NCI-H2107 (cell line): ENCODE data around the gene PTPRN2.
"Not testable (repeated sequence)": the region's sequence is repeated elsewhere in the genome, so short reads cannot be mapped to it uniquely, and the experiment has no call there.

ENCODE experiments used
- DNase-seq: peaks from one replicate; lab custom pipeline; 2025; lab: John Stamatoyannopoulos, UW

PTPRN2 gene

DNA sequence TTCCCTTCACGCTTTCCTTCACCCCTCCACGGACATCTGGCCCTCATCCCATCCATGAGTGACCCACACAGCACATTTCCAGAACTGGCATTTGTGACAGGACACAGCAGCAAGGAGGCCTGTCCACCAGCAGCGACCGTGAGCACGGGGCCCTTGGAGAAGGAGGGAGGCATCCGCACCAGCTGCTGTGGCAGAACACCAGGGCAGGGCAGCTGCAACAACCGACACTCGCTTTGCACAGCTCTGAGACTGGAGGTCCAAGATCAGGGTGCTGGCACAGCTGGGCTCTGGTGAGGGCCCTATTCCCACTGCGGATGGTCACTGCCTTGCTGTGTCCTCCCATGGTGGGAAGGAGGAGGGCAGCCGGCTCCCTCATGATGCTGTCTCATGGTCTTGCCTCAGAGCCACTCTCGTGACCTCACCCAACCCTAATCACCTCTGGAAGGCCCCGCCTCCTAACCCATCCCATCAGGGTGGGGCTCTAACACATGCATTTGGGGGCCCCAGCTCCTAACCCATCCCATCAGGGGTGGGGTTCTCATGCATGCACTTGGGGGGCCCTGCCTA is 36.7 kb downstream of the PTPRN2 start:
- DNase-seq: no peak

DNA sequence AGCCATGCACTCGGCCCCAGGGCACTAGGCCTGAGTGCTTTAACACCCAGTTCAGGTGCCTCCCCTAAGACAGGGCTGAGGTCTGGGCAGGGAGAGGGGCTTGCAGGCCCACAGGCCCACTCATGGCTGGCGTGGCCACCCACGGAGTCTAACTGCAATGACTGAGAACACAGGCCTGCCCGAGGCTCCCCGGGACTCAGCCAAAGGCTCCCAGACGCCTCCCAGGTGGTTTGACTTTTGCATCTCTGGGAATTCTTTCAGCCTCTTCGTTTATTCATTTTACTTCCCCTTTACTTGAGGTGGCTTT is 37.3 kb downstream of the PTPRN2 start:
- DNase-seq: no peak

DNA sequence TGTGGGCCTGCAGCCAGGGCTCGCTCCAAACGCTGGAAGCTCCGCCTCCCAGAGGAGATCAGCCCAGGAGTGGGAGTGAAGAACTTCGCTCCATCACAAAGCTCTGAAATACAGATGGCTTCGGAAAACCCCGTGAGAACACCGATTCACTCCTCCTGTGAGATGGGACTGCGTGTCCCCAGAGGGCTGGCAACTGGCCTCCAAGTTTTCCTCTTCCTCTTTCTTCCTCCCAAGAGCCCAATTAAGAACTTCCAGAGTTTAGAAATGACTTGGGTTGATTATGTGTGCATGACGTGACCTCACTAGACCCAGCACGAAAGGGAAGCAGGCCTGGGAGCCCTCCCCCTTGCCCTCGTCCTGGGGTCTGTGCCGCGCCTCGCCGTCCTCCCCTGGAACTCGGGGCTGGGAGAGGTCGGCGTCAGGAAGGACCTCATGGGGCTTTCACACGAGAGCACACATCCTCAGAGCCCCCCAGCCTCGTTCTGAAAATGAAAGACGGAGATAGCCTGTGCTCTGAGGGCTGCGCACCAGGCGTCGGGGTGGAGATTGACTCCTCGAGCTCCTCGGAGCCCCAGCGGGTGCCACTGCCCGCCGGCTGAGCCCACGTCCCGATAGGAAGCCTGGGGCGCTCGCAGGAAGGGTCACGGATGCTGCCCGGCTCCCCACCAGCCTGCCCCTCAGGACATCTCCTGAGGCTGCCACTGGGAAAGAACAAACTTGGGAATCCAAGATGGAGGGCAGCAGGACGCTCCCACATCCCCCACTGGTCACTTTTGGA is 37.8 kb downstream of the PTPRN2 start:
- DNase-seq: no peak

GRCh38 chr7:158549176-158549615 is 38.4 kb downstream of the PTPRN2 start:
- DNase-seq: peak; percentile 41

DNA sequence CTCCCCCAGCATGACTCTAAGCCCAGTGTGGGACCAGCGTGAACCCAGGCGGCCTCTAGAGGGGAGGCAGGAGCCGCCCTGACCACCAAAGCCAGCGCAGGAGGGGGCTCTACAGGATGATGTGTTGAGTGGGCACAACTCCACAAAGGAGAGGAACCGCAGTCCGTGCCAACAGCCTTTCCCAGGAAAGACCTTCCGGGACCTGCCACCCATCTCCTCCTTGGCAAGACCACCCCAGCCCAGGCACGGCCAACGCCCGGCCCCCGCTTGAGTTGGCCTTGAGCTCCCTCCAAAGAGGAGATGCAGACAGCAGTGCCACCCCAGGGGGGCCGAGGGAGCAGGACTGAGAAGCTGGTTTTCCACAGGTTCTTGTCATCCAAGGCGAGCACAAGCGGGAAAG is 38.9 kb downstream of the PTPRN2 start:
- DNase-seq: no peak

DNA sequence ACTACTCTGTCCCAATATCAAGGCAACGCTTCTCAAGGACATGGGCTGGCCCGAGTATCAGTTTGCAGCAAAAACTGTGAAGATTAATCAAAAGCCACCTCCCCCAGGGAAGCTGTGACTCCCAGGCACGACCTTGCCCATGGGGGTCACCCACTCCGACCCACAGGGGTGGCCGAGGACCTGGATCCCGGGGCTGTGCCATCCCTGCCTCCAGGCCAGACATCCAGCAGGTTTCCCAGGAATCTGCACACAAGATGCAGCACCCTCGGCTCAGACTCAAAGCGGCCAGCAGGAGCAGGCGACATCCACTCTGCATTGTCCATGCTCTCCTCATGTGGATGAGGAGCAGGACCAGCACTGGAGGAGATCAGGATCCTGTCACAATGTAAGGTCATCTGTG is 39.8 kb downstream of the PTPRN2 start:
- DNase-seq: no peak

- DNase-seq: no peak
Observed at GRCh38 chr7:158546626-158547025, 41.0 kb downstream of the PTPRN2 start.

GRCh38 chr7:158546214-158546613 is 41.4 kb downstream of the PTPRN2 start:
- no peak for DNase-seq

- DNase-seq: no peak
Observed at GRCh38 chr7:158544708-158545107, 42.9 kb downstream of the PTPRN2 start.

GRCh38 chr7:158543840-158544239 is 43.8 kb downstream of the PTPRN2 start:
- DNase-seq: no peak

GRCh38 chr7:158542651-158543566 is 44.7 kb downstream of the PTPRN2 start:
- no peak for DNase-seq

DNA sequence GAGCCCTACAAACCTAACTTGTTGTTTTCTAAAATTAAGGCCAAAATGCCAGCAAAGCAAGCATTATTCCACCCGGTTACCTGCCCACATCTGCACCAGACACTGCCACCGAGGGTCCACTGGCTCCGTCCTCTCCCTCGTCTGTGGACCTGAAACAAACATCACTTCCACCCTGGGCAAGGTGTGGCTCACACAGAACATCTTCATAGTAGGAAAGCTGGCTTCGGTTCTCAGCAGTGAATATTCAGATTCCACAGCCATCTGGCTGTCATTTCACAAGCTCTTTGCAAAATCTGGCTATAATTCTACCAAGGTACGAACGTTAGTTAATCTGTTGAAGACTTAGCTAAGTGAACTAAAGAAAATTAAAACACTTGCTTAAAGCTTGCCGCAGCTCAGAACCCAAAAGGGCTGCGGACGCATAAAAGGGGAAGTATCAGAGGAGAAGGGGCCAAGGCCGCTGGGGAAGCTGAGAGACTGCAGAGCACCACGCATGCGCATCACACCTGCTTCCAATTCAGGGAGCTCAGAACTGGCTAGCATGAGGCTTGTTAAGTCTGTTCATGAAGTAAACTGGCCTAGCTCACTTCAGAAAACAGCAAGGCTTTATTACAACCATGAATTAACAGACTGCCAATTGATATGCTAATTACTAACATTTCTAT is 46.1 kb downstream of the PTPRN2 start:
- DNase-seq: no peak

DNA sequence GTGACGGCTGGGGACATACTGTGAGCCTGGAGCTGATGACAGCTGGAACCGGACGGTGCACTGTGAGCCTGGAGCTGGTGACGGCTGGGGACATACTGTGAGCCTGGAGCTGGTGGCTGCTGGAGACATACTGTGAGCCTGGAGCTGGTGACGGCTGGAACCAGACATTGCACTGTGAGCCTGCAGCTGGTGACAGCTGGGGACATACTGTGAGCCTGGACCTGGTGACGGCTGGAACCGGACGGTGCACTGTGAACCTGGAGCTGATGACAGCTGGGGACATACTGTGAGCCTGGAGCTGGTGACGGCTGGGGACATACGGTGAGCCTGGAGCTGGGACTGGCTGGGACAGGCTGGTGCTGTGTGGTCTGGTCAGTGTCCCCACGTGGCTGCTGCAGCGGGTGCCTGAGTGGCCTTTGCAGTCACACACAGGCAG is 47.9 kb downstream of the PTPRN2 start:
- DNase-seq: no peak

DNA sequence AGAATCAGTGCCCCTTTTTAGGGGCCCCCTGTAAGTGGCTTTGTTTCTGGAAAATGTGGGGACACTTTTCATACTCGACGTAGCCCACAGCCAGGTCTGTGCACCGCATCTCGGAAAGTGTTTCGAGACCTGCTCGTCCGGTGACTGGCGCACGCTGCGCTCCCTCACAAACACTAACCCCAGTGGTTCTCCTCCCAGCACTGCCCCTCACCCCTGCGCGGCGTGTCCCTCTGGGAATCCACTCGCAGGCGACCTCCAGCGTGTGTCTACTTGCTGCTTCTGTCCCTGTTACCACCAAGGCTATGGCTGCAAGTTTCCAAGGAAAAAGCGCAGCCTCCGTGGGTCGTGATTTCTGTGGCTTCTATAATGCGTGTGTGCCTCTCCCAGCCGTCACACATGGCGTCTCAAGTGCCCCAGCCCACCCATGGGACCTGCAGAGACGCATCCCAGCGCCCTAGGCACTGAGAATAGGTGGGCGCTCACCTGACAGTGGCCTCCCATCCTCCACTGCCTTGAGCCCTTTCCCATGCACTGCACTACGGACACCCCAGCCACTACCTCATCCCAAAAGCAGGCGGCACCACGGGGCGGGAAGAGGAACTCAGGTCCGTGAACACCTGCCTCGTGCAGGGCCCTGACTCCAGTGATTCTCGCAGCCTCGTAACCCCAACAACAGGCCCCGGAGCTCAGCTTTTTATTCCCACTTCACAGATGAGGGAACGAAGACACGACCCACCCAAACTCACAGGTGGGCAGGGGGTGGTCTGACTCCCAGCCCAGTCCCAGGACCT is 49.3 kb downstream of the PTPRN2 start:
- DNase-seq: no peak

- DNase-seq: no peak
Observed at GRCh38 chr7:158537516-158537882, 50.1 kb downstream of the PTPRN2 start.

DNA sequence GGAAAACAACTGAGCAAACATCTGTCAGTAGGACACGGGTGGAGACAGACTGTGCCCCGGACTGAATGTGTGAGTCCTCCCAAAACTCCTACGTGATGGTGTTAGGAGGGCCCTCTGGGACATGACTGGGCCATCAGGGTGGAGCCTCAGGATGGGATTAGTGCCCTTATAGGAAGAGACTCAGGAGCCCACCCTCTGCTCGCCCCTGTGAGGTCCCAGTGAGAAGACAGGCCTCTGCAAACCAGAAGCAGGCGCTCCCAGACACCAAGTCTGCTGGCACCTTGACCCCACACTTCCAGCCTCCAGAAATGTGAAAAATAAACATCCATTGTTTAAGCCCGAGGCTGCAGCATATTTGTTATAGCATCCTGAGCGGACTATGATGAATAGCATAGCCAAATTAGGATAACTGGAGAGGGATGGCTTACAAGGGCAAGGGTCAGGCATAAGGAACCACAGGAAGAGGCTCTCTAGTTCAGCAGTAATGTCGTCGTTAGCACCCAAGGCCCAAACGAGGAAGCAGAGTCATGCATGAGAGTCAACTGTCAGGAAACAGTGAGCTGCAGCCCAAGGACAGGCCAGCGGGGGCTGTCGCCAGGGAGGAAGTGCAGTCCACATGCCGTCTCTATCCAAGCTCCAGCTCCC is 50.6 kb downstream of the PTPRN2 start:
- no peak for DNase-seq

DNA sequence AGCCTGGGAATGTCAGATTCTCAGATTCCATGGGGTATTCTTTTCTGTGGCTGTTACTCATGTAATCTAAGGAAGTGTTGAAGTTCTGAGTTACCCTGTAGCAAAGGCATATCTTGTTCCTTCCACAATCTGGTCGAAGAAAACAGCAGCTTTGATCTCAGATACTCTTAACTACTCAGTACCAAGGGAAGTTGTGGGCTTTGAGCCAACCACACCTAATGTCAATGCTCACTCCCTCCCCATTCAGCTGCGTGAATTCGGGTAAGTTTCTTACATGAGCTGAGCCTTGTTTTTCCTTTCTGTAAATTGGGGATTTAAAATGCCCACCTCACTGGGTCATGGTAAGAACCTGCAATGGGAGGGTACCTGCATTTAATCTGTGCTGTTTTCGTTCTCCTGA is 52.5 kb downstream of the PTPRN2 start:
- no peak for DNase-seq

- DNase-seq: no peak
Observed at GRCh38 chr7:158534598-158534997, 53.0 kb downstream of the PTPRN2 start.

DNA sequence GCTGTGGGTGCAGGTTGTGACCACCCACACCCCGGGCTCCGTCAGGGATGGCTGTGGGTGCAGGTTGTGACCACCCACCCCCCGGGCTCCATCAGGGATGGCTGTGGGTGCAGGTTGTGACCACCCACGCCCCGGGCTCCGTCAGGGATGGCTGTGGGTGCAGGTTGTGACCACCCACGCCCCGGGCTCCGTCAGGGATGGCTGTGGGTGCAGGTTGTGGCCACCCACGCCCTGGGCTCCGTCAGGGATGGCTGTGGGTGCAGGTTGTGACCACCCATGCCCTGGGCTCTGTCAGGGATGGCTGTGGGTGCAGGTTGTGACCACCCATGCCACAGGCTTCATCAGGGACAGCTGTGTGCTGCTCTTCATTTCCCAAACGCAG is 53.5 kb downstream of the PTPRN2 start:
- not testable (repeated sequence) for DNase-seq

GRCh38 chr7:158533386-158534133 is 54.1 kb downstream of the PTPRN2 start:
- DNase-seq: no peak
